ENCODE results near the gene TMEM109. TPM values are rescaled to one million over a fixed set of nuclear protein-coding genes. Genes with fewer than 3 reads are reported as not detected.
A peak's percentile ranks its signal among the peaks of the same experiment; 100 is the strongest.

The TMEM109 gene
- total and polyA plus RNA-seq, 2 of the 13 experiments (the other 11 are each of a cell fraction or from before 2014, with no cell fraction given): 7.7 to 18.0 TPM

DNA sequence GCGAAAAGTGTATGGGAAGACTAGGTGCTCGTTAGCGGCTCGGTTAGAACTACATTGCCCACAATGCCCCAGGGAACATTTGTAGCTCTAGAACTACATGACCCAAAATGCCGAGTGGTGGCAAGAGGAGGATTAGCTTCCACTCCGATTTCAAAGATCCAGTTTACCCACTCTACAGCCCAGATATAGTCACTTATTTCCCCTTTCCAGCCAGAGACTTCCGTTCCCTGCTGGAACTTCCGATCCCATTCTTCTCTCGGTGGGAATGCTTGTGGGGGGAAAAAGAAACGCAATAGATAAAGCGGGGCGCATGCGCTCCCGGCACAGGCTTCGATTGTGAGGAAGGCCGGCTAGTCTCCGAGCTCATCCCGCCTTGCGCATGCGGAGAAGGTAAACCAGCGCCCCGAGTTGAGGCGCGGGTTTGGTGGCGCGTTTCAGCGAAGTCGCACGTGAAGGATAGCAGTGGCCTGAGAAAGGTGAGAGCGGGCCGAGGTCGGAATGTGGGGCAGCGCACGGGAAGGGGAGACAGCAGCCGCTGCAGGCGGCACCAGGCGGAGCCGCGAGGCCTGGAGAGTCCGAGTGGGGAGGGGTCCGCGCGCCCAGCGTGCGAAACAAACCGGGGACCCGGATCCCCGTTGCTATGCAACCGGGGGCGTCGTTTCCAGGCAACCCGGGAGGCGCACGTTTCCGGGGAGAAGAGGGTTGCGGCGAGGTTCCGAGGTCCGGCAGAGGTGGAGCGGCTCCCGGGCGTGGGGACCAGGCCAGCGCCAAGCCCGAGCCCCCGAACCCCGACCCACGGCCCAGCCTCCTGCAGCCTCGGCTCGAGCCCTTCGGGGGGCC, at the start of gene TMEM109 (continued):
- TF ChIP-seq, protein P1, sequence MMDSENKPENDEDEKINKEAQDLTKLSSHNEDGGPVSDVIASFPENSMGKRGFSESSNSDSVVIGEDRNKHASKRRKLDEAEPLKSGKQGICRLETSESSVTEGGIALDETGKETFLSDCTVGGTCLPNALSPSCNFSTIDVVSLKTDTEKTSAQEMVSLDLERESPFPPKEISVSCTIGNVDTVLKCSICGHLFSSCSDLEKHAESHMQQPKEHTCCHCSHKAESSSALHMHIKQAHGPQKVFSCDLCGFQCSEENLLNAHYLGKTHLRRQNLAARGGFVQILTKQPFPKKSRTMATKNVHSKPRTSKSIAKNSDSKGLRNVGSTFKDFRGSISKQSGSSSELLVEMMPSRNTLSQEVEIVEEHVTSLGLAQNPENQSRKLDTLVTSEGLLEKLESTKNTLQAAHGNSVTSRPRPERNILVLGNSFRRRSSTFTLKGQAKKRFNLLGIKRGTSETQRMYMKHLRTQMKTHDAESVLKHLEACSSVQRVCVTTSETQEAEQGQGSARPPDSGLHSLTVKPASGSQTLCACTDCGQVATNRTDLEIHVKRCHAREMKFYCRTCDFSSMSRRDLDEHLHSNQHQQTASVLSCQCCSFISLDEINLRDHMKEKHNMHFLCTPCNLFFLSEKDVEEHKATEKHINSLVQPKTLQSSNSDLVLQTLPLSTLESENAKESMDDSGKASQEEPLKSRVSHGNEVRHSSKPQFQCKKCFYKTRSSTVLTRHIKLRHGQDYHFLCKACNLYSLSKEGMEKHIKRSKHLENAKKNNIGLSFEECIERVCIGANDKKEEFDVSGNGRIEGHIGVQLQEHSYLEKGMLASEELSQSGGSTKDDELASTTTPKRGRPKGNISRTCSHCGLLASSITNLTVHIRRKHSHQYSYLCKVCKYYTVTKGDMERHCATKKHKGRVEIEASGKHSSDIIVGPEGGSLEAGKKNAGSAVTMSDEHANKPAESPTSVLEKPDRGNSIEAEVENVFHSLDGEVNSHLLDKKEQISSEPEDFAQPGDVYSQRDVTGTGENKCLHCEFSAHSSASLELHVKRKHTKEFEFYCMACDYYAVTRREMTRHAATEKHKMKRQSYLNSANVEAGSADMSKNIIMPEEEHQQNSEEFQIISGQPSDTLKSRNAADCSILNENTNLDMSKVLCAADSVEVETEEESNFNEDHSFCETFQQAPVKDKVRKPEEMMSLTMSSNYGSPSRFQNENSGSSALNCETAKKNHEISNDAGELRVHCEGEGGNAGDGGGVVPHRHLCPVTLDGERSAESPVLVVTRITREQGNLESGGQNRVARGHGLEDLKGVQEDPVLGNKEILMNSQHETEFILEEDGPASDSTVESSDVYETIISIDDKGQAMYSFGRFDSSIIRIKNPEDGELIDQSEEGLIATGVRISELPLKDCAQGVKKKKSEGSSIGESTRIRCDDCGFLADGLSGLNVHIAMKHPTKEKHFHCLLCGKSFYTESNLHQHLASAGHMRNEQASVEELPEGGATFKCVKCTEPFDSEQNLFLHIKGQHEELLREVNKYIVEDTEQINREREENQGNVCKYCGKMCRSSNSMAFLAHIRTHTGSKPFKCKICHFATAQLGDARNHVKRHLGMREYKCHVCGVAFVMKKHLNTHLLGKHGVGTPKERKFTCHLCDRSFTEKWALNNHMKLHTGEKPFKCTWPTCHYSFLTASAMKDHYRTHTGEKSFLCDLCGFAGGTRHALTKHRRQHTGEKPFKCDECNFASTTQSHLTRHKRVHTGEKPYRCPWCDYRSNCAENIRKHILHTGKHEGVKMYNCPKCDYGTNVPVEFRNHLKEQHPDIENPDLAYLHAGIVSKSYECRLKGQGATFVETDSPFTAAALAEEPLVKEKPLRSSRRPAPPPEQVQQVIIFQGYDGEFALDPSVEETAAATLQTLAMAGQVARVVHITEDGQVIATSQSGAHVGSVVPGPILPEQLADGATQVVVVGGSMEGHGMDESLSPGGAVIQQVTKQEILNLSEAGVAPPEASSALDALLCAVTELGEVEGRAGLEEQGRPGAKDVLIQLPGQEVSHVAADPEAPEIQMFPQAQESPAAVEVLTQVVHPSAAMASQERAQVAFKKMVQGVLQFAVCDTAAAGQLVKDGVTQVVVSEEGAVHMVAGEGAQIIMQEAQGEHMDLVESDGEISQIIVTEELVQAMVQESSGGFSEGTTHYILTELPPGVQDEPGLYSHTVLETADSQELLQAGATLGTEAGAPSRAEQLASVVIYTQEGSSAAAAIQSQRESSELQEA (CRISPR knock-in tag; IDR thresholded peaks at IDR 0.05; ENCODE audit: not compliant biosample characterization): peak; percentile 33
- TF ChIP-seq ZNF703 (CRISPR knock-in tag; IDR thresholded peaks at IDR 0.05; ENCODE audit: borderline replicate concordance) (no peak), ZFAT (CRISPR knock-in tag; conservative IDR thresholded peaks at IDR 0.05) (no peak), PTBP1 (IDR thresholded peaks at IDR 0.05; ENCODE audit: low read depth, low read length, poor library complexity, severe bottlenecking) (peak; percentile 27), NR2F2 (IDR thresholded peaks at IDR 0.05; ENCODE audit: borderline replicate concordance, low read depth) (no peak), ARNTL (CRISPR knock-in tag; IDR thresholded peaks at IDR 0.05) (no peak), MEF2D (CRISPR knock-in tag; IDR thresholded peaks at IDR 0.05) (peak; percentile 45; the same call in 1 of the 2 replicates), PCBP2 (optimal IDR thresholded peaks at IDR 0.05; ENCODE audit: low read depth, low read length, poor library complexity, severe bottlenecking) (no peak), ZNF460 (CRISPR knock-in tag; IDR thresholded peaks at IDR 0.05; ENCODE audit: borderline replicate concordance) (no peak), ZFP37 (CRISPR knock-in tag; IDR thresholded peaks at IDR 0.05; ENCODE audit: borderline replicate concordance) (no peak), ZNF33B (CRISPR knock-in tag; IDR thresholded peaks at IDR 0.05) (peak; percentile 79; the same call in 1 of the 2 replicates), RAD21 (CRISPR knock-in tag; IDR thresholded peaks at IDR 0.05) (no peak), ZKSCAN8 (CRISPR knock-in tag; IDR thresholded peaks at IDR 0.05; ENCODE audit: borderline replicate concordance) (no peak)
- TF ChIP-seq, protein P2, sequence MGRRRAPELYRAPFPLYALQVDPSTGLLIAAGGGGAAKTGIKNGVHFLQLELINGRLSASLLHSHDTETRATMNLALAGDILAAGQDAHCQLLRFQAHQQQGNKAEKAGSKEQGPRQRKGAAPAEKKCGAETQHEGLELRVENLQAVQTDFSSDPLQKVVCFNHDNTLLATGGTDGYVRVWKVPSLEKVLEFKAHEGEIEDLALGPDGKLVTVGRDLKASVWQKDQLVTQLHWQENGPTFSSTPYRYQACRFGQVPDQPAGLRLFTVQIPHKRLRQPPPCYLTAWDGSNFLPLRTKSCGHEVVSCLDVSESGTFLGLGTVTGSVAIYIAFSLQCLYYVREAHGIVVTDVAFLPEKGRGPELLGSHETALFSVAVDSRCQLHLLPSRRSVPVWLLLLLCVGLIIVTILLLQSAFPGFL (CRISPR knock-in tag; IDR thresholded peaks at IDR 0.05): no peak
- TF ChIP-seq, protein P3, sequence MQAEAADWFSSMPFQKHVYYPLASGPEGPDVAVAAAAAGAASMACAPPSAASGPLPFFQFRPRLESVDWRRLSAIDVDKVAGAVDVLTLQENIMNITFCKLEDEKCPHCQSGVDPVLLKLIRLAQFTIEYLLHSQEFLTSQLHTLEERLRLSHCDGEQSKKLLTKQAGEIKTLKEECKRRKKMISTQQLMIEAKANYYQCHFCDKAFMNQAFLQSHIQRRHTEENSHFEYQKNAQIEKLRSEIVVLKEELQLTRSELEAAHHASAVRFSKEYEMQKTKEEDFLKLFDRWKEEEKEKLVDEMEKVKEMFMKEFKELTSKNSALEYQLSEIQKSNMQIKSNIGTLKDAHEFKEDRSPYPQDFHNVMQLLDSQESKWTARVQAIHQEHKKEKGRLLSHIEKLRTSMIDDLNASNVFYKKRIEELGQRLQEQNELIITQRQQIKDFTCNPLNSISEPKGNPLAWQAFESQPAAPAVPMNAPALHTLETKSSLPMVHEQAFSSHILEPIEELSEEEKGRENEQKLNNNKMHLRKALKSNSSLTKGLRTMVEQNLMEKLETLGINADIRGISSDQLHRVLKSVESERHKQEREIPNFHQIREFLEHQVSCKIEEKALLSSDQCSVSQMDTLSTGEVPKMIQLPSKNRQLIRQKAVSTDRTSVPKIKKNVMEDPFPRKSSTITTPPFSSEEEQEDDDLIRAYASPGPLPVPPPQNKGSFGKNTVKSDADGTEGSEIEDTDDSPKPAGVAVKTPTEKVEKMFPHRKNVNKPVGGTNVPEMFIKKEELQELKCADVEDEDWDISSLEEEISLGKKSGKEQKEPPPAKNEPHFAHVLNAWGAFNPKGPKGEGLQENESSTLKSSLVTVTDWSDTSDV (CRISPR knock-in tag; IDR thresholded peaks at IDR 0.05): no peak
